SK-N-SH (cell line): ENCODE measurements around the gene BTBD16. TPM values are rescaled to one million over a fixed set of nuclear protein-coding genes. Genes with fewer than 3 reads are reported as not detected.

Source experiments
- CTCF ChIA-PET: fragments of 300-600, 350-600 bp; formaldehyde crosslinking; extraction: SDS; loops from one replicate; lab custom pipeline; 2021; lab: Yijun Ruan, JAX
- POLR2A ChIA-PET: fragments of 350-600 bp; sonication (Branson Sonifier 250); formaldehyde crosslinking; extraction: SDS; loops from one replicate; lab custom pipeline; 2020; ENCODE audit warnings: antibody characterized with exemption, inconsistent platforms; lab: Yijun Ruan, JAX
- DNase-seq: peaks from one replicate; pipeline ENCODE4 v3.0.0; 2012
- H2AFZ ChIP-seq: fragments of 200-600 bp; sonication (generic); 2 replicates; pipeline ENCODE4 v1.8.1; 2016; ENCODE audit warnings: antibody characterized with exemption, mild to moderate bottlenecking, low read depth
- H3F3A ChIP-seq: fragments of 200-600 bp; sonication (generic); replicated peaks from 2 replicates; pipeline ENCODE3; 2016; ENCODE audit warnings: antibody characterized with exemption, mild to moderate bottlenecking; ENCODE audit not compliant: insufficient read depth
- H3K27ac ChIP-seq, 2 experiments: fragments of 200-500 bp in 1 of 2; fragments of 200-600 bp in 1 of 2; sonication (Bioruptor generic) in 1 of 2; sonication (generic), shearing (Covaris generic) in 1 of 2; 2 replicates each; pipeline versions ENCODE4 v1.5.1 to v1.6.1; 2014 to 2016; ENCODE audit warnings: low read depth in 2 of 2, inconsistent platforms in 1 of 2, low read length in 1 of 2, mild to moderate bottlenecking in 1 of 2, mixed read lengths in 1 of 2
- H3K27me3 ChIP-seq: fragments of 200-600 bp; sonication (generic), shearing (Covaris generic); 2 replicates; pipeline ENCODE4 v1.6.1; 2016; ENCODE audit warnings: mixed run types; ENCODE audit not compliant: insufficient read depth
- H3K36me3 ChIP-seq, 2 experiments: fragments of 200-500 bp in 1 of 2; fragments of 200-600 bp in 1 of 2; sonication (Bioruptor generic) in 1 of 2; sonication (generic) in 1 of 2; replicated peaks in 1 of 2; 2 replicates each; pipeline versions ENCODE3 to v1.5.1; 2014 to 2016; ENCODE audit warnings: low read length in 1 of 2, mild to moderate bottlenecking in 1 of 2; ENCODE audit not compliant: insufficient read depth in 2 of 2, control insufficient read depth in 1 of 2
- H3K4me1 ChIP-seq, 2 experiments: fragments of 200-500 bp in 1 of 2; fragments of 200-600 bp in 1 of 2; sonication (Bioruptor generic) in 1 of 2; sonication (generic), shearing (Covaris generic) in 1 of 2; 2 replicates each; pipeline versions ENCODE4 v1.5.1 to v1.6.1; 2014 to 2016; ENCODE audit warnings: low read depth in 1 of 2, low read length in 1 of 2, mixed run types in 1 of 2; ENCODE audit not compliant: insufficient read depth in 2 of 2, control insufficient read depth in 1 of 2
- H3K4me2 ChIP-seq: fragments of 200-600 bp; sonication (generic), shearing (Covaris generic); 2 replicates; pipeline ENCODE4 v1.6.1; 2017; ENCODE audit warnings: mixed run types
- H3K4me3 ChIP-seq, 2 experiments: fragments of 200-500 bp in 1 of 2; fragments of 200-600 bp in 1 of 2; sonication (Bioruptor generic) in 1 of 2; sonication (generic), shearing (Covaris generic) in 1 of 2; 2 replicates each; pipeline versions ENCODE4 v1.5.1 to v1.8.1; 2014 to 2016; ENCODE audit warnings: low read depth in 2 of 2, inconsistent platforms in 1 of 2, low read length in 1 of 2, mild to moderate bottlenecking in 1 of 2, mixed read lengths in 1 of 2, moderate library complexity in 1 of 2
- H3K79me2 ChIP-seq: fragments of 200-600 bp; sonication (generic); 2 replicates; pipeline ENCODE4 v1.8.1; 2017; ENCODE audit warnings: mild to moderate bottlenecking; ENCODE audit not compliant: insufficient read depth
- H3K9ac ChIP-seq: fragments of 200-600 bp; sonication (generic); 2 replicates; pipeline ENCODE4 v1.6.1; 2017; ENCODE audit warnings: mixed run types
- H3K9me2 ChIP-seq: fragments of 200-600 bp; sonication (generic); 2 replicates; pipeline ENCODE4 v1.6.1; 2017; ENCODE audit warnings: mixed run types
- H3K9me3 ChIP-seq: fragments of 200-600 bp; sonication (generic); 2 replicates; pipeline ENCODE4 v1.6.1; 2017; ENCODE audit warnings: mixed run types, mild to moderate bottlenecking, moderate library complexity
- H4K20me1 ChIP-seq: fragments of 200-600 bp; sonication (generic); 2 replicates; pipeline ENCODE4 v1.6.1; 2017; ENCODE audit warnings: mild to moderate bottlenecking, mixed run types; ENCODE audit not compliant: insufficient read depth
- CTCF ChIP-seq: fragments of 200-600 bp; sonication (generic); IDR thresholded peaks from 2 replicates; pipeline ENCODE4 v1.6.1; 2017; ENCODE audit warnings: antibody characterized with exemption, mild to moderate bottlenecking, moderate library complexity
- ELF1 ChIP-seq: IDR thresholded peaks from 2 replicates; pipeline ENCODE4 v1.4.0; 2012
- EP300 ChIP-seq, 2 experiments: IDR thresholded peaks; 2 replicates each; pipeline versions ENCODE4 v1.4.0 to v1.6.1; 2012; ENCODE audit warnings: borderline replicate concordance in 1 of 2, low read depth in 1 of 2, low read length in 1 of 2
- EZH2phosphoT487 ChIP-seq: fragments of 200-600 bp; sonication (generic); IDR thresholded peaks from 2 replicates; pipeline ENCODE4 v1.6.1; 2017; ENCODE audit warnings: low read depth, mixed run types, mild to moderate bottlenecking, antibody characterized with exemption, moderate library complexity, borderline replicate concordance
- FOXJ3 ChIP-seq: sonication (generic); formaldehyde crosslinking; IDR thresholded peaks from 2 replicates; pipeline ENCODE4 v1.5.1; 2020; ENCODE audit warnings: mild to moderate bottlenecking, missing genetic modification reagents
- GABPA ChIP-seq: IDR thresholded peaks from 2 replicates; pipeline ENCODE4 v1.4.0; 2012; ENCODE audit warnings: low read depth, mild to moderate bottlenecking
- GATA2 ChIP-seq: sonication (generic); formaldehyde crosslinking; IDR thresholded peaks from 2 replicates; pipeline ENCODE4 v1.5.0; 2020; ENCODE audit warnings: mild to moderate bottlenecking, missing genetic modification reagents
- NFIC ChIP-seq: IDR thresholded peaks from 2 replicates; pipeline ENCODE4 v1.4.0; 2012; ENCODE audit warnings: borderline replicate concordance
- NRF1 ChIP-seq: IDR thresholded peaks from 2 replicates; pipeline ENCODE4 v1.6.1; 2012; ENCODE audit warnings: low read depth, mild to moderate bottlenecking, low read length
- POLR2AphosphoS5 ChIP-seq: IDR thresholded peaks from 2 replicates; pipeline ENCODE4 v1.6.1; 2012; ENCODE audit warnings: low read depth, low read length
- RFX5 ChIP-seq: IDR thresholded peaks from 2 replicates; pipeline ENCODE4 v1.6.1; 2012; ENCODE audit warnings: mild to moderate bottlenecking, improper control_type of control experiment, low read length
- RXRA ChIP-seq: IDR thresholded peaks from 2 replicates; pipeline ENCODE4 v1.4.0; 2012; ENCODE audit warnings: low read depth, mild to moderate bottlenecking, borderline replicate concordance
- SIN3A ChIP-seq: IDR thresholded peaks from 2 replicates; pipeline ENCODE4 v1.6.1; 2012; ENCODE audit warnings: low read depth, mild to moderate bottlenecking, low read length, moderate library complexity, borderline replicate concordance
- USF2 ChIP-seq: fragments of 150-350 bp; IDR thresholded peaks from 2 replicates; pipeline ENCODE4 v1.6.1; 2017; ENCODE audit warnings: antibody characterized with exemption, low read length, low read depth, borderline replicate concordance
- YY1 ChIP-seq: IDR thresholded peaks from 2 replicates; pipeline ENCODE4 v1.4.0; 2012; ENCODE audit warnings: low read depth, mild to moderate bottlenecking
- WGBS: methylation state at CpG from one replicate; pipeline ENCODE4 v1.1.6; 2017; ENCODE audit warnings: low lambda C conversion rate; 5-methylcytosine and 5-hydroxymethylcytosine counted together
- polyA plus RNA-seq, 3 experiments: library from polyadenylated mRNA; depleted of rRNA; stranded (reverse); fragments of >200 nt; gene quantifications; 2 replicates each; pipeline ENCODE4 v1.2.3, GENCODE V29; 2012
- TF ChIP-seq, protein P1 (sequence below): IDR thresholded peaks from 2 replicates; pipeline ENCODE4 v1.4.0; 2012; ENCODE audit warnings: low read depth, borderline replicate concordance
- TF ChIP-seq, protein P2 (sequence below): IDR thresholded peaks from 2 replicates; pipeline ENCODE4 v1.6.1; 2012; ENCODE audit warnings: mild to moderate bottlenecking, low read depth, low read length, moderate library complexity

Gene BTBD16
- polyA plus RNA-seq, 1 of the 3 experiments (the other 2 are of a cell fraction), result not detected

DNA sequence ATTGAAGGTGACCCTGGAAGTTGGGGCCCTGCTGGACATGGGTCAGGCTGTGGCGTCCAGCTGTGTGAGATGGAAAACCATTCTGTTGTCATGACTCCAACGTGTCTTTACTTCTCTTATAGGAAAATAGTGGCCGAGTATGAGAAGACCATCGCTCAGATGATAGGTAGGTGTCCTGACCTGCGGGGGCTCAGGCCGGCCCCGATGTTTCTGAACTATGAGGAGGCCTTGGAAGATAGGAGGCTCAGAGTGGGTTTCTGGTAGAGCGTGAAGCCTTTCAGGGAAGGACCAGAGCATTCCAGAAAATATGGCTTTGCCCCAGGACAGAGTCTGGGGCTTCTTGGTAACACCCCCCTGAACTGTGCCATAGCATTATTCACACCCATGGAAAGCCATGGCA is 29.3 kb upstream of the BTBD16 start:
- no peak overlapping the region for H3K27ac ChIP-seq
- no peak overlapping the region for H3K9ac ChIP-seq
- H3K4me2 ChIP-seq, result no peak overlapping the region
- no peaks in the 10 kb centered on the region for H3F3A ChIP-seq
- no peaks in the 10 kb centered on the region for H3K9me3 ChIP-seq
- no peaks in the 10 kb centered on the region for H4K20me1 ChIP-seq
- peaks cover 0 to 15% of the 10 kb centered on the region in 2 experiments; a peak in 2 of 4 replicates for H3K4me1 ChIP-seq
- no peaks in the 10 kb centered on the region for H3K79me2 ChIP-seq
- no peak overlapping the region for H2AFZ ChIP-seq
- no peaks in the 10 kb centered on the region for H3K27me3 ChIP-seq
- ChIA-PET CTCF (no interaction called here), POLR2A (no interaction called here)
- TF ChIP-seq YY1, result no peak
- no peak for TF ChIP-seq GABPA
- no peak for TF ChIP-seq EP300 (IDR thresholded peaks at IDR 0.05; ENCODE audit: borderline replicate concordance in 1 of 2, low read depth in 1 of 2, low read length in 1 of 2)
- no peak for TF ChIP-seq NFIC
- TF ChIP-seq RXRA, result no peak
- TF ChIP-seq USF2, result no peak
- TF ChIP-seq, protein P1, sequence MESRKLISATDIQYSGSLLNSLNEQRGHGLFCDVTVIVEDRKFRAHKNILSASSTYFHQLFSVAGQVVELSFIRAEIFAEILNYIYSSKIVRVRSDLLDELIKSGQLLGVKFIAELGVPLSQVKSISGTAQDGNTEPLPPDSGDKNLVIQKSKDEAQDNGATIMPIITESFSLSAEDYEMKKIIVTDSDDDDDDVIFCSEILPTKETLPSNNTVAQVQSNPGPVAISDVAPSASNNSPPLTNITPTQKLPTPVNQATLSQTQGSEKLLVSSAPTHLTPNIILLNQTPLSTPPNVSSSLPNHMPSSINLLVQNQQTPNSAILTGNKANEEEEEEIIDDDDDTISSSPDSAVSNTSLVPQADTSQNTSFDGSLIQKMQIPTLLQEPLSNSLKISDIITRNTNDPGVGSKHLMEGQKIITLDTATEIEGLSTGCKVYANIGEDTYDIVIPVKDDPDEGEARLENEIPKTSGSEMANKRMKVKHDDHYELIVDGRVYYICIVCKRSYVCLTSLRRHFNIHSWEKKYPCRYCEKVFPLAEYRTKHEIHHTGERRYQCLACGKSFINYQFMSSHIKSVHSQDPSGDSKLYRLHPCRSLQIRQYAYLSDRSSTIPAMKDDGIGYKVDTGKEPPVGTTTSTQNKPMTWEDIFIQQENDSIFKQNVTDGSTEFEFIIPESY, result no peak
- TF ChIP-seq EZH2phosphoT487, result no peak
- TF ChIP-seq POLR2AphosphoS5, result no peak
- TF ChIP-seq CTCF, result no peak
- no peak for TF ChIP-seq NRF1
- TF ChIP-seq RFX5, result no peak
- no peak for TF ChIP-seq ELF1
- TF ChIP-seq, protein P2, sequence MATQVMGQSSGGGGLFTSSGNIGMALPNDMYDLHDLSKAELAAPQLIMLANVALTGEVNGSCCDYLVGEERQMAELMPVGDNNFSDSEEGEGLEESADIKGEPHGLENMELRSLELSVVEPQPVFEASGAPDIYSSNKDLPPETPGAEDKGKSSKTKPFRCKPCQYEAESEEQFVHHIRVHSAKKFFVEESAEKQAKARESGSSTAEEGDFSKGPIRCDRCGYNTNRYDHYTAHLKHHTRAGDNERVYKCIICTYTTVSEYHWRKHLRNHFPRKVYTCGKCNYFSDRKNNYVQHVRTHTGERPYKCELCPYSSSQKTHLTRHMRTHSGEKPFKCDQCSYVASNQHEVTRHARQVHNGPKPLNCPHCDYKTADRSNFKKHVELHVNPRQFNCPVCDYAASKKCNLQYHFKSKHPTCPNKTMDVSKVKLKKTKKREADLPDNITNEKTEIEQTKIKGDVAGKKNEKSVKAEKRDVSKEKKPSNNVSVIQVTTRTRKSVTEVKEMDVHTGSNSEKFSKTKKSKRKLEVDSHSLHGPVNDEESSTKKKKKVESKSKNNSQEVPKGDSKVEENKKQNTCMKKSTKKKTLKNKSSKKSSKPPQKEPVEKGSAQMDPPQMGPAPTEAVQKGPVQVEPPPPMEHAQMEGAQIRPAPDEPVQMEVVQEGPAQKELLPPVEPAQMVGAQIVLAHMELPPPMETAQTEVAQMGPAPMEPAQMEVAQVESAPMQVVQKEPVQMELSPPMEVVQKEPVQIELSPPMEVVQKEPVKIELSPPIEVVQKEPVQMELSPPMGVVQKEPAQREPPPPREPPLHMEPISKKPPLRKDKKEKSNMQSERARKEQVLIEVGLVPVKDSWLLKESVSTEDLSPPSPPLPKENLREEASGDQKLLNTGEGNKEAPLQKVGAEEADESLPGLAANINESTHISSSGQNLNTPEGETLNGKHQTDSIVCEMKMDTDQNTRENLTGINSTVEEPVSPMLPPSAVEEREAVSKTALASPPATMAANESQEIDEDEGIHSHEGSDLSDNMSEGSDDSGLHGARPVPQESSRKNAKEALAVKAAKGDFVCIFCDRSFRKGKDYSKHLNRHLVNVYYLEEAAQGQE, result no peak
- TF ChIP-seq FOXJ3 (CRISPR knock-in tag), result no peak
- TF ChIP-seq SIN3A, result no peak
- TF ChIP-seq GATA2, result no peak
- no peak for DNase-seq
- peaks cover 9 to 21% of the 10 kb centered on the region in 2 experiments for H3K36me3 ChIP-seq
- no peak overlapping the region for H3K4me3 ChIP-seq
- H3K9me2 ChIP-seq, result no peaks in the 10 kb centered on the region
- 100% methylated on average over 8 of the region's 8 CpGs for WGBS
